ENCODE measurements around the gene PLA2G4E. TPM values are rescaled to one million over a fixed set of nuclear protein-coding genes. Genes with fewer than 3 reads are reported as not detected.

PLA2G4E gene
- polyA plus RNA-seq, 1 donor (not counting 4 experiments of a cell fraction or from before 2014, with no cell fraction given): 3.5 TPM

GRCh38 chr15:41971895-41972252 lies 49.0 kb downstream of the PLA2G4E start:
- FAIRE-seq: no peak
- TF ChIP-seq CTCF (optimal IDR thresholded peaks at IDR 0.05 in 1 of 3, IDR thresholded peaks at IDR 0.05 in 1 of 3, conservative IDR thresholded peaks at IDR 0.05 in 1 of 3; ENCODE audit: extremely low read depth in 1 of 3, insufficient read depth in 2 of 3, low read length in 3 of 3): no peak
- no peak for TF ChIP-seq EZH2 (IDR thresholded peaks at IDR 0.05; ENCODE audit: low read length)
- Histone ChIP-seq H3K79me2 (ENCODE audit: control insufficient read depth, insufficient read depth, low read length) (peaks cover 55% of the 10 kb centered on the region), H3K27me3 (ENCODE audit: control insufficient read depth, extremely low read depth, insufficient read depth, low read length) (no peaks in the 10 kb centered on the region), H3K9ac (ENCODE audit: control insufficient read depth, extremely low read depth, insufficient read depth, low read length) (peak overlapping the region; percentile 84), H2AFZ (ENCODE audit: control insufficient read depth, low read length) (peak overlapping the region; percentile 76), H4K20me1 (ENCODE audit: control insufficient read depth, extremely low read depth, insufficient read depth, low read length) (peaks cover 11% of the 10 kb centered on the region), H3K27ac (ENCODE audit: control insufficient read depth, insufficient read depth, low read length) (peak overlapping the region; percentile 81), H3K4me2 (ENCODE audit: control insufficient read depth, extremely low read depth, insufficient read depth, low read depth, low read length) (peak overlapping the region; percentile 97), H3K9me1 (ENCODE audit: control insufficient read depth, extremely low read depth, insufficient read depth, low read length) (no peaks in the 10 kb centered on the region), H3K9me3 (ENCODE audit: control insufficient read depth, low read depth, low read length) (no peaks in the 10 kb centered on the region), H3K4me3 (ENCODE audit: control insufficient read depth in 2 of 3, extremely low read depth in 1 of 3, insufficient read depth in 2 of 3, low read depth in 1 of 3, low read length in 3 of 3) (peak overlapping the region; percentile 83 to 98 (median 95)), H3K4me1 (ENCODE audit: control insufficient read depth, extremely low read depth, insufficient read depth, low read length) (peaks cover 23% of the 10 kb centered on the region), H3K36me3 (ENCODE audit: control insufficient read depth in 2 of 2, extremely low read depth in 1 of 2, insufficient read depth in 2 of 2, low read length in 2 of 2) (peaks cover 3 to 6% of the 10 kb centered on the region in 2 experiments)
- dilution Hi-C loops (cut with MboI; ENCODE audit: extremely low pct_ligation_motif_present, low sequenced_read_pairs): no loop called here
- no peak for DNase-seq (ENCODE audit: low read depth, low spot score)

GRCh38 chr15:41971089-41971894 lies 49.5 kb downstream of the PLA2G4E start:
- Histone ChIP-seq H3K36me3 (ENCODE audit: control insufficient read depth in 2 of 2, extremely low read depth in 1 of 2, insufficient read depth in 2 of 2, low read length in 2 of 2) (peaks cover 5 to 10% of the 10 kb centered on the region in 2 experiments), H3K9me1 (ENCODE audit: control insufficient read depth, extremely low read depth, insufficient read depth, low read length) (no peaks in the 10 kb centered on the region), H3K4me2 (ENCODE audit: control insufficient read depth, extremely low read depth, insufficient read depth, low read depth, low read length) (peak overlapping the region; percentile 97), H3K79me2 (ENCODE audit: control insufficient read depth, insufficient read depth, low read length) (peaks cover 61% of the 10 kb centered on the region), H3K9ac (ENCODE audit: control insufficient read depth, extremely low read depth, insufficient read depth, low read length) (peak overlapping the region; percentile 84), H2AFZ (ENCODE audit: control insufficient read depth, low read length) (peak overlapping the region; percentile 24), H3K4me1 (ENCODE audit: control insufficient read depth, extremely low read depth, insufficient read depth, low read length) (peaks cover 23% of the 10 kb centered on the region), H3K27me3 (ENCODE audit: control insufficient read depth, extremely low read depth, insufficient read depth, low read length) (no peaks in the 10 kb centered on the region), H3K27ac (ENCODE audit: control insufficient read depth, insufficient read depth, low read length) (peak overlapping the region; percentile 81), H3K9me3 (ENCODE audit: control insufficient read depth, low read depth, low read length) (no peaks in the 10 kb centered on the region), H3K4me3 (ENCODE audit: control insufficient read depth in 2 of 3, extremely low read depth in 1 of 3, insufficient read depth in 2 of 3, low read depth in 1 of 3, low read length in 3 of 3) (peak overlapping the region; percentile 83 to 98 (median 95)), H4K20me1 (ENCODE audit: control insufficient read depth, extremely low read depth, insufficient read depth, low read length) (peaks cover 11% of the 10 kb centered on the region)
- no peak for FAIRE-seq
- dilution Hi-C loops (cut with MboI; ENCODE audit: extremely low pct_ligation_motif_present, low sequenced_read_pairs): no loop called here
- TF ChIP-seq EZH2 (IDR thresholded peaks at IDR 0.05; ENCODE audit: low read length) (no peak), CTCF (optimal IDR thresholded peaks at IDR 0.05 in 1 of 3, IDR thresholded peaks at IDR 0.05 in 1 of 3, conservative IDR thresholded peaks at IDR 0.05 in 1 of 3; ENCODE audit: extremely low read depth in 1 of 3, insufficient read depth in 2 of 3, low read length in 3 of 3) (no peak)
- DNase-seq (ENCODE audit: low read depth, low spot score): no peak

Data from keratinocyte (primary cell).